Measurements from ENCODE around the gene SAMD3. TPM values are rescaled to one million over a fixed set of nuclear protein-coding genes. Genes with fewer than 3 reads are reported as not detected.

The SAMD3 gene
- total and polyA plus RNA-seq, 2 of the 13 experiments (the other 11 are each of a cell fraction or from before 2014, with no cell fraction given), result not detected

- ATAC-seq, result no peak
- no peak for DNase-seq (ENCODE audit: low spot score)
- FAIRE-seq, result no peak
- in situ Hi-C loops (cut with HindIII; ENCODE audit: extremely low pct_ligation_motif_present, low pct_unique_long_range_greater_than_20kb), result no loop called here
- Histone ChIP-seq H3K79me2 (ENCODE audit: insufficient read depth, low read length) (no peaks in the 10 kb centered on the region), H3K9me3 (ENCODE audit: low read length) (no peaks in the 10 kb centered on the region), H3K4me2 (ENCODE audit: low read depth, low read length) (no peak overlapping the region), H4K20me1 (ENCODE audit: insufficient read depth, low read length) (no peaks in the 10 kb centered on the region), H3K36me3 (replicated peaks in 1 of 2; ENCODE audit: control insufficient read depth in 1 of 2, insufficient read depth in 2 of 2, low read length in 2 of 2) (no peaks in the 10 kb centered on the region), H3K4me3 (replicated peaks in 1 of 3; ENCODE audit: insufficient read depth in 1 of 3, low read depth in 2 of 3, low read length in 3 of 3) (no peak overlapping the region), H3K4me1 (ENCODE audit: insufficient read depth, low read length) (no peaks in the 10 kb centered on the region), H2AFZ (ENCODE audit: low read length) (no peak overlapping the region), H3K27ac (ENCODE audit: extremely low read length, insufficient read depth, low read length) (no peak overlapping the region), H3K27me3 (ENCODE audit: control insufficient read depth in 1 of 2, insufficient read depth in 2 of 2, low read length in 2 of 2) (no peaks in the 10 kb centered on the region), H3K9ac (ENCODE audit: insufficient read depth, low read depth, low read length) (no peak overlapping the region)
- 5% methylated on average over 2 of the region's 2 CpGs for WGBS (ENCODE audit: low lambda C conversion rate)
- no TSS peak for BruUV-seq (replicated peaks)
- TF ChIP-seq PRDM4 (CRISPR knock-in tag; IDR thresholded peaks at IDR 0.05; ENCODE audit: borderline replicate concordance), result no peak
- TF ChIP-seq RNF2 (conservative IDR thresholded peaks at IDR 0.05; ENCODE audit: low read depth), result no peak
- TF ChIP-seq ZNF225 (CRISPR knock-in tag; IDR thresholded peaks at IDR 0.05), result no peak
- TF ChIP-seq KIAA2018 (CRISPR knock-in tag; IDR thresholded peaks at IDR 0.05; ENCODE audit: borderline replicate concordance), result no peak
- no peak for TF ChIP-seq ZNF878 (CRISPR knock-in tag; IDR thresholded peaks at IDR 0.05)
- TF ChIP-seq ZNF652 (CRISPR knock-in tag; IDR thresholded peaks at IDR 0.05; ENCODE audit: borderline replicate concordance, low read depth), result no peak
- intact Hi-C loops (cut with micrococcal nuclease; ENCODE audit: unreplicated experiment), result no loop called here
- POLR2A ChIA-PET, result no interaction called here
- CTCF ChIA-PET (ENCODE audit: low intra/inter-chr PET ratio, low total read pairs), result no interaction called here
Observed at GRCh38 chr6:130127195-130127594, 95.6 kb downstream of the SAMD3 start.
